ENCODE measurements around the gene AFAP1. TPM values are rescaled to one million over a fixed set of nuclear protein-coding genes. Genes with fewer than 3 reads are reported as not detected.

AFAP1 gene
- total RNA-seq, 1 donor from 2014 or later, result 55.6 TPM

GRCh38 chr4:7735395-7735794, 204.3 kb downstream of the AFAP1 start:
- no peak for DNase-seq (ENCODE audit: low read depth)
- Histone ChIP-seq H3K4me3 (ENCODE audit: low read depth, low read length) (no peak overlapping the region), H3K27me3 (ENCODE audit: control insufficient read depth, insufficient read depth, low read length) (peaks cover 9% of the 10 kb centered on the region), H3K36me3 (ENCODE audit: control insufficient read depth, insufficient read depth, low read length) (no peaks in the 10 kb centered on the region)
- no peak for TF ChIP-seq CTCF (IDR thresholded peaks at IDR 0.05; ENCODE audit: insufficient read depth, low read length, poor library complexity, severe bottlenecking)

GRCh38 chr4:7734651-7735260, 204.9 kb downstream of the AFAP1 start:
- no peaks in the 10 kb centered on the region for H3K36me3 ChIP-seq (ENCODE audit: control insufficient read depth, insufficient read depth, low read length)
- H3K4me3 ChIP-seq (ENCODE audit: low read depth, low read length), result no peak overlapping the region
- no peak for TF ChIP-seq CTCF (IDR thresholded peaks at IDR 0.05; ENCODE audit: insufficient read depth, low read length, poor library complexity, severe bottlenecking)
- no peak for DNase-seq (ENCODE audit: low read depth)
- peaks cover 9% of the 10 kb centered on the region for H3K27me3 ChIP-seq (ENCODE audit: control insufficient read depth, insufficient read depth, low read length)

GRCh38 chr4:7733801-7734650, 205.6 kb downstream of the AFAP1 start:
- no peak for TF ChIP-seq CTCF (IDR thresholded peaks at IDR 0.05; ENCODE audit: insufficient read depth, low read length, poor library complexity, severe bottlenecking)

GRCh38 chr4:7733201-7733600, 206.5 kb downstream of the AFAP1 start:
- Histone ChIP-seq H3K27me3 (ENCODE audit: control insufficient read depth, insufficient read depth, low read length) (peaks cover 7% of the 10 kb centered on the region), H3K4me3 (ENCODE audit: low read depth, low read length) (no peak overlapping the region), H3K36me3 (ENCODE audit: control insufficient read depth, insufficient read depth, low read length) (no peaks in the 10 kb centered on the region)
- TF ChIP-seq CTCF (IDR thresholded peaks at IDR 0.05; ENCODE audit: insufficient read depth, low read length, poor library complexity, severe bottlenecking), result no peak
- no peak for DNase-seq (ENCODE audit: low read depth)

More at GRCh38 chr4:7733801-7734650, 205.6 kb downstream of the AFAP1 start:
- H3K27me3 ChIP-seq (ENCODE audit: control insufficient read depth, insufficient read depth, low read length), result peaks cover 9% of the 10 kb centered on the region
- no peak overlapping the region for H3K4me3 ChIP-seq (ENCODE audit: low read depth, low read length)
- no peak for DNase-seq (ENCODE audit: low read depth)
- H3K36me3 ChIP-seq (ENCODE audit: control insufficient read depth, insufficient read depth, low read length), result no peaks in the 10 kb centered on the region

- peaks cover 6% of the 10 kb centered on the region for H3K27me3 ChIP-seq (ENCODE audit: control insufficient read depth, insufficient read depth, low read length)
- no peak overlapping the region for H3K4me3 ChIP-seq (ENCODE audit: low read depth, low read length)
- no peaks in the 10 kb centered on the region for H3K36me3 ChIP-seq (ENCODE audit: control insufficient read depth, insufficient read depth, low read length)
- no peak for TF ChIP-seq CTCF (IDR thresholded peaks at IDR 0.05; ENCODE audit: insufficient read depth, low read length, poor library complexity, severe bottlenecking)
- no peak for DNase-seq (ENCODE audit: low read depth)
Measured at GRCh38 chr4:7732263-7732662, 207.4 kb downstream of the AFAP1 start.

Measured in kidney epithelial cell (primary cell).